ENCODE results near the gene KLHL17. TPM values are rescaled to one million over a fixed set of nuclear protein-coding genes. Genes with fewer than 3 reads are reported as not detected.
A peak's percentile ranks its signal among the peaks of the same experiment; 100 is the strongest.

The KLHL17 gene
- total and polyA plus RNA-seq, 9 of the 15 experiments (the other 6 are each of a cell fraction or from before 2014, with no cell fraction given) = 0.14 to 84.8 (median 13.0) TPM

DNA sequence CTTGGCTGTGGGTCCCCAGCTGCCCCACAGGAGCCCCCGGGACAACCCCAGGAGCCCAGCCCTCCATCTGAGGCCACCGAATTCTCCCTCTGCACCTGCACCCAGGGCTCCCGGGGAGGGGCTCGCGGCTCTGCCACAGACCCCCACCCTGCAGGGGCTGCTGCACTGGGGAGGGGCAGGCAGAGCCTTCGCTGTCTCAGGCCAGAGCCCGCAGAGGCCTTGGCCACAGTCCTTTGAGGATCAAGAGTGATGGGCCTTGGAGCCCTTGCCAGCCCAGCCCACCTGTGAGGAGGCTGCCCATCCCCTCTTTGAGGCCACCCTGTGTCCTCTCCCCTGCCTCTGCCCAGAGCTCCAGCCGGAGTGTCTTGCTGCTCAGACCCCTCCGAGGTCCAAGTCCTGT is 15.0 kb downstream of the KLHL17 start:
- Histone ChIP-seq H3K9ac (ENCODE audit: insufficient read depth in 1 of 2, low read depth in 2 of 2, low read length in 2 of 2) (no peak overlapping the region; a peak in 1 of 4 replicates), H3K27ac (ENCODE audit: extremely low read depth, low read depth, low read length) (no peak overlapping the region), H3K4me2 (ENCODE audit: insufficient read depth, low read length) (no peak overlapping the region), H3K4me1 (replicated peaks in 1 of 2; ENCODE audit: control insufficient read depth in 2 of 2, insufficient read depth in 2 of 2, low read length in 2 of 2) (peaks cover 0 to 82% of the 10 kb centered on the region in 2 experiments; a peak in 3 of 5 replicates), H2AFZ (ENCODE audit: low read depth, low read length) (no peak overlapping the region), H3K9me1 (ENCODE audit: control insufficient read depth, insufficient read depth, low read length) (no peaks in the 10 kb centered on the region), H3K79me2 (ENCODE audit: control insufficient read depth, insufficient read depth, low read length) (no peaks in the 10 kb centered on the region), H3K27me3 (ENCODE audit: control insufficient read depth in 2 of 2, insufficient read depth in 2 of 2, low read length in 2 of 2) (peaks cover 8 to 60% of the 10 kb centered on the region in 2 experiments; a peak in 4 of 5 replicates), H3K4me3 (no peak overlapping the region), H3K9me3 (replicated peaks; ENCODE audit: control insufficient read depth, insufficient read depth, low read depth, low read length) (no peaks in the 10 kb centered on the region), H3K36me3 (ENCODE audit: control insufficient read depth, insufficient read depth, low read length) (no peaks in the 10 kb centered on the region), H4K20me1 (replicated peaks; ENCODE audit: control insufficient read depth, insufficient read depth, low read length) (peaks cover 7% of the 10 kb centered on the region; the same call in 1 of the 2 replicates)
- DNase-seq (ENCODE audit: extremely low read depth in 1 of 4, low spot score in 3 of 4) (no peak), ATAC-seq (no peak), FAIRE-seq (no peak)
- WGBS (ENCODE audit: insufficient coverage, low coverage, missing lambda C conversion rate) = 9% methylated on average over 9 of the region's 9 CpGs
- TF ChIP-seq, protein P1, sequence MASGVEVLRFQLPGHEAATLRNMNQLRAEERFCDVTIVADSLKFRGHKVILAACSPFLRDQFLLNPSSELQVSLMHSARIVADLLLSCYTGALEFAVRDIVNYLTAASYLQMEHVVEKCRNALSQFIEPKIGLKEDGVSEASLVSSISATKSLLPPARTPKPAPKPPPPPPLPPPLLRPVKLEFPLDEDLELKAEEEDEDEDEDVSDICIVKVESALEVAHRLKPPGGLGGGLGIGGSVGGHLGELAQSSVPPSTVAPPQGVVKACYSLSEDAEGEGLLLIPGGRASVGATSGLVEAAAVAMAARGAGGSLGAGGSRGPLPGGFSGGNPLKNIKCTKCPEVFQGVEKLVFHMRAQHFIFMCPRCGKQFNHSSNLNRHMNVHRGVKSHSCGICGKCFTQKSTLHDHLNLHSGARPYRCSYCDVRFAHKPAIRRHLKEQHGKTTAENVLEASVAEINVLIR (CRISPR knock-in tag; IDR thresholded peaks at IDR 0.05) = no peak
- TF ChIP-seq CHCHD3 (CRISPR knock-in tag; IDR thresholded peaks at IDR 0.05) = no peak
- TF ChIP-seq, protein P2, sequence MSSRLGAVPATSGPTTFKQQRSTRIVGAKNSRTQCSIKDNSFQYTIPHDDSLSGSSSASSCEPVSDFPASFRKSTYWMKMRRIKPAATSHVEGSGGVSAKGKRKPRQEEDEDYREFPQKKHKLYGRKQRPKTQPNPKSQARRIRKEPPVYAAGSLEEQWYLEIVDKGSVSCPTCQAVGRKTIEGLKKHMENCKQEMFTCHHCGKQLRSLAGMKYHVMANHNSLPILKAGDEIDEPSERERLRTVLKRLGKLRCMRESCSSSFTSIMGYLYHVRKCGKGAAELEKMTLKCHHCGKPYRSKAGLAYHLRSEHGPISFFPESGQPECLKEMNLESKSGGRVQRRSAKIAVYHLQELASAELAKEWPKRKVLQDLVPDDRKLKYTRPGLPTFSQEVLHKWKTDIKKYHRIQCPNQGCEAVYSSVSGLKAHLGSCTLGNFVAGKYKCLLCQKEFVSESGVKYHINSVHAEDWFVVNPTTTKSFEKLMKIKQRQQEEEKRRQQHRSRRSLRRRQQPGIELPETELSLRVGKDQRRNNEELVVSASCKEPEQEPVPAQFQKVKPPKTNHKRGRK (tag; IDR thresholded peaks at IDR 0.05) = 0 out of 2 replicates have a peak, but pooled peaks have one; percentile 25
- TF ChIP-seq HNRNPUL1 (IDR thresholded peaks at IDR 0.05; ENCODE audit: low read length) = no peak
- no peak for TF ChIP-seq NCOA6 (IDR thresholded peaks at IDR 0.05)
- TF ChIP-seq THRAP3 (IDR thresholded peaks at IDR 0.05; ENCODE audit: borderline replicate concordance) = no peak
- no peak for TF ChIP-seq CCAR2 (IDR thresholded peaks at IDR 0.05; ENCODE audit: low read depth, low read length)
- intact Hi-C loops (cut with micrococcal nuclease) (no loop called here), in situ Hi-C loops (cut with MboI) (no loop called here)
- no TSS peak for BruUV-seq (replicated peaks)
- CTCF ChIA-PET (ENCODE audit: low intra/inter-chr PET ratio) = interaction anchor here (1.5 kb wide), 1 partner anchor 106 kb away, joined by 5 read pairs; no protein-coding TSS in a partner anchor
- POLR2A ChIA-PET = interaction anchor here (2.2 kb wide), 1 partner anchor 8 kb away, joined by 10 read pairs; the partner anchor contains the start of gene PLEKHN1
